CMK (cell line): ENCODE data around the gene KRT31.
"Not testable (repeated sequence)": the region's sequence is repeated elsewhere in the genome, so short reads cannot be mapped to it uniquely, and the experiment has no call there.

Experiments
- DNase-seq: peaks from one replicate; pipeline ENCODE4 v3.0.0-alpha.2; 2010; ENCODE audit warnings: low read depth

KRT31 gene

DNA sequence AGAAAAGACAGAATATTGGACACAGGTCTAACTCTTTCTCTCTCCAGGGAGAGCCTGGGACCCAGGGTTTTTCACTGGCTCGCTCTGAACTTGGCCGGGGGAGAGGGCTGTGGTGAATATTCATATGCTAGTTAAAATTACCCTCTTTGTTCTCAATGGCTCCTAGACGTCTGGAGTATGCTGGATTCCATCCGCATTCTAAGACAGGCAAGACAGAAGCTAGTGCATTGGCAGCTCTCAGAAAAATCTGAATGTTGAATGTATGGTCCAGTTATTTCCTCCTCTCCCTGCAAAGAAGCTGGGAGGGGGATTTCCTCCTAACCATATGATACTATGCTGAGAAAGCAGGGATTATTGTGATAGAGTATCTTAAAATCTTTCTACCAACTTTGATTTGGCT is 9.7 kb downstream of the KRT31 start:
- no peak for DNase-seq

DNA sequence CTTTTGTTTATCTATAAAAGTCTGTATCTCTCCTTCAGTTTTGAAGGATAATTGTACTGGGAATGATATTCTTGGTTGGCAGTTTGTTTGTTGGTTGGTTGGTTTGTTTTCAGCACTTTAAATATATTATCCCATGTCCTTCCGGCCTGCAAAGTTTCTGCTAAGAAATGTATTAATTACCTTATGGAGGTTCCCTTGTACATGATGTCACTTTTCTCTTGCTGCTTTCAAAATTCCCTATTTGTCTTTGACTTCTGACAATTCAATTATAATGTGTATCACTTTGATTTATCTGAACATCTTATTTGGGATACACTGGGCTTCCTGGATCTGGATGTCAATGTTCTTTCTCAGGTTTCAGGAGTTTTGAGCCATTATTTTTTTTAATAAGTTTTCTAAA is 11.2 kb downstream of the KRT31 start:
- DNase-seq = no peak

DNA sequence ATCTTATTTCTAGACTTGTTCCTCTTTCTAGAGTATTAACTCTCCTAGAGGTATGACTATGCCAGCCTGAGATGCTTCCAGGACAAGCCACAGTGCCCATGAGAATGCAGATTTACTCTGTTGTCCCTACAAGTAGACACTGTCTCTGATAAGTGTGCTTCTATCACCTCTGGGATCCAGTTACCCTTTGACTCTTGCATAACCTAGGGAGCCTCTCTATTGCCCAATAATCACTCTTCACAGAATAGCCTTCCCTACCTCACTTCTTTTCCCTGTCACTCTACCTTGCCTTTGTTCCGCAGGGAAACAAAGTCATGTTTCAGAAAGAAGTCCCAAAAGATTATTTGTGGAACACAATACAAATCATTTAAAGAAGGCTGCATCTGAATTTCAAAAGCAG is 13.7 kb downstream of the KRT31 start:
- DNase-seq = no peak

DNA sequence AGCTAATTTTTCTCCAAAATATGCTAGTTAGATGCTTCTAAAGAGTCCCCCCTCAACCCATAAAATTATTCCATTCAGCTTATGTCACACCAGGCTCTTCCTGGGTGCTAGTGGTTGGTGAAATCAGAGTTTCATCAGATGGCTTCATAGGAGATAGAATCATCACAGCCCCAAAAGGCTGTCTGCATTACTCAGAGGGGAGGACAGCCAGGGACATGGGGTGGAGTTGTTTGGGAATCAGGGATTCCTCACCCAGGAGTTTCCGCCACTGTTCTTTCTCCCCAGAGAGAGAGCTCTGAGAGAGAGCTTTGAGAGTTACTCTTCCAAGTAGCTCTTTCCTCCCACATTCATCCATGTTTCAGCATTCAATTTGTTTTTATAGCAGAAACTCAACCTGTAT is 15.0 kb downstream of the KRT31 start:
- no peak for DNase-seq

DNA sequence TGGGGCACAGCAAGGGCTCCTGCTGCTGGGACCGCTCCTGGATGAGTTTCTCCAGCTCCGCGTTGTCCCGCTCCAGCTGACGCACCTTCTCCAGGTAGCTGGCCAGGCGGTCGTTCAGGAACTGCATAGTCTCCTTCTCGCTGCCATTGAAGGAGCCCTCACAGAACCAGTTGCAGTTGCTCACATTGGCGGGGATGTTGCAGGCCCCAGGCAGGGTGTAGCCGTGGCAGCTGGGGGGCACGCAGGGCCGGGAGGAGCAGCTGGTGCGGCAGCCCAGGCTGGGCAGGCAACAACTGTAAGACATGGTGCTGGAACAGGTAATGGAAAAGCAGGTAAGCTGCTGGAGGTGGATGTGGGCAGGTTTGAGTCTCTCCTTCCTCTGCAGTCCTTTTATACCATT is 15.5 kb downstream of the KRT31 start, which contains the start of gene KRT34:
Gene KRT34, minus strand, starts transcription at position 364 of the 400 bp plus-strand sequence. Its CDS starts 60 bp downstream, at position 304.
- DNase-seq = not testable (repeated sequence)

DNA sequence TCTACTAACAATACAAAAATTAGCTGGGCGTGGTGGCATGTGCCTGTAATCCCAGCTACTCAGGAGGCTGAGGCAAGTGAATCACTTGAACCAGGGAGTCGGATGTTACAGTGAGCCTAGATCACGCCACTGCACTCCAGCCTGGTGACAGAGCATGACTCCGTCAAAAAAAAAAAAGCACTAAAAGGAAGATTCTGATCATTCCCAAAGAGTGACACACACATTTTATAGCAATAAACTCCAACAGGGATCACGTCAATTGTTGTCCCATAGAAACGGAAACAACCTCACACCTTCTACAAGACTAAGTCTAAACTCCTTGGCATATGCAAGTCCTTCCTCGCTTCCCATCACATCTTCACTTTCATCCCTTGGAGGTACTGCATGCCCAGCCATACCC is 17.3 kb downstream of the KRT31 start:
- DNase-seq = not testable (repeated sequence)

DNA sequence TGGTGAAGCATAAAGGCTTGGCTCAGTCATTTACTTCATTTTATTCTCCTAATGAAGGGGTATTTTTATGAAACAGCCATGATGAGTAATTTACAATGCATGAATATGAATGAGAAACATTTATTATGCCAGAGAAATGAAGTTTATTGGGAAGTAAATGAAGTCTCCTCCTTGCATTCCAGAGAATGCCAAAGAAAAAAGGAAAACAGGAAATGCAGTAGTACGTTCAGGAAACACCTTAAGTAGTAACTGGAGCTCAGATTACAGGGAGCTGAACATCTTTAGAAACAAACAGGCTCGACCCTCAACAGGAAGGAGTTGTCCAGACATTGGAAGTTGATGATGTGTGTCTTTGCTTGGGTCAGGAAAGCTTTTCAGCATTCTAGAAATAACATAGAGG is 19.9 kb downstream of the KRT31 start:
- DNase-seq = no peak

DNA sequence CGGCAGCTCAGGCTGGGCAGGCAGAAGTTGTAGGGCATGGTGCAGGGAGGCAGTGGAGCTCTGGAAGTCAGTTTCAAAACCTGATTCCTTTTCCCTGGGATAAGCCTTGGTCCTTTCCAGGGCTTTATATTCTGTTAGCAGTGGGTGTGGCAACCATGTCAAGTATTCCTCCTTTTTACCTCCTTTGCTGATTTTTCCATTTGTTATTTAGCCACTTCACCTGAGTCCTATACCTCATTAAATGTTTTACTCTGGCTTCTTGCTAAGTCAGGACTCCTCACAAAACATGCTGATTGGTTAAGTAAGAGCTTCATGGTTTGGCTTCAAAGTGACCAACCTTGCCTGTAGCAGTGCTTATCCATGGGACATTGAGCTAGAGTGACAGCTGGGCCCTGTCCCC is 27.7 kb downstream of the KRT31 start, which contains the start of gene KRT33B:
Gene KRT33B, minus strand, starts transcription at position 101 of the 400 bp plus-strand sequence. Its CDS starts 63 bp downstream, at position 38.
- no peak for DNase-seq

DNA sequence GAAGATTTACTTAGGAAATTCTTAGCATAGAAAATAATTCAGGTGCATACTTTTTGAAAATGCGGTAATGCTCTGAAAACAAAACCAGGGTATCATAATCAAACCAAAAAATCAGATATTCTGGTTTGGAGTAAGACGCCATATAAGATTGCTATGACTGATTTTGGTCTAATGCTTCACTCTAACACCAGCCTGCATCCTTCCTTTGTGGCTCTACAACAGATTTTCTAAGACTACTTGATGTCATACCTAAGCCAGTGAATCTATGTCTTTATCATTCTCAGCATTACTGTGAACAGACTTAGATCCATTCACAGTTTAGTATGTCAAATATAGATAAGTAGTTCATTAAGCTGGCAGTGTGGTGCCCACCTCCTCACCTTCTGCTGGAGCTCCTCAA is 28.4 kb downstream of the KRT31 start:
- DNase-seq = no peak

DNA sequence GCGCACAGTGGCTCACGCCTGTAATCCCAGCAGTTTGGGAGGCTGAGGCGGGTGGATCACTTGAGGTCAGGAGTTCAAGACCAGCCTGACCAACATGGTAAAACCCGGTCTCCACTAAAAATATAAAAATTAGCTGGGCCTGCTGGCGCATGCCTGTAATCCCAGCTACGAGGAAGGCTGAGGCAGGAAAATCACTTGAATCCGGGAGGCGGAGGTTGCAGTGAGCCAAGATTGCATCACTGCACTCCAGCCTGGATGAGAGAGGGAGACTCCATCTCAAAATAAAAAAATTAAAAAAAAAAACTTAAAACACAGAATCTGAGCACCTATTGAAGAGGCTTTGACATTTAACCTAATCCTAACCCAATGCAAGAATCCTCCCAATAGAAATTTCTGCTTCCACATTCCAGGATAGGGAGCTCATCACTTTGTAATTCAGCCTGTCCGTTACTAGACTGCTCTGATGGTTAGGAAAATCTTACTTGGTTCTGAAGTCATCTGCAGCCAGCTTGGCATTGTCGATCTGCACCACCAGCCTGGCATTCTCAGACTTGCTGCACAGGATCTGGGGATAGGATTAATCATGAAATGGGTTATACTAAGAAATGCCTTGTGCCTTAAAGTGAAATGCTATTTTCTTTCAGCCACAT is 29.9 kb downstream of the KRT31 start:
- no peak for DNase-seq

DNA sequence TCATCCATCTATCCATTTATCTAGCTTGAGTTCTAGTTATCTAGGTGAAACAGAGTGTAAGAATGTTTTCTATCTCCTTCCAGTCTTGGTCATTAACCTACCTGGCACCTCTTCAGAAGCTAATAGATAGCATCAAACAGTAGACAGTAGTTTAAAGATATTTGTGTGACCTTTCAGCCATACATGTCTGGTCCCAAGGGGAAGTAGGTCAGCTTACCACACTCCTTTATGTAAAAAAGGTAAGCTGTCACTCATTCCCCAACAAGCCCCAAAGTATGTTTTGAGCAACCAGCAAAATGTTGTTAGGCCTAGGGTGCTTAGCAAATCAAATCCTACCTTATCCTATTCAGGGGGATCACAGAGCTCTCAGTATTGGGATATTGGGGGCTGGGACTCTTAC is 31.3 kb downstream of the KRT31 start:
- no peak for DNase-seq

DNA sequence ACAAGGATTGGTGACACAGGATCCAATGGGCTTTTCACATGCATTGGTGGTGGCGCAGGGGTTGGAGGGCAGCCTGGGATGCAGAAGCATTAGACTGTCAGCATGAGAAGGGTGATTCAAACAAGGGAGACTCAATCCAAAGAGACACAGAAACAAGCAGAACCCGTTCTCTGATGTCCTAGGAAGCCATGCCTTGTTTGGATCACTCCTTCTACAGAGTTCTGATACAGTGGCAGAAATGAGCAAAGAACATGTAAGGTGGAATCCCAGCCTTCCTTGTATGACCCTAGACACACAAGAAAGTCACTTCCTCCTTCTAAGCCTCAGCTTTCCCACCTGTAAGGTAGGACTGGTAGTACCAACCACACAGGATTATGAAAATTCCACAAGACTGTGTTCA is 33.5 kb downstream of the KRT31 start:
- DNase-seq = no peak

DNA sequence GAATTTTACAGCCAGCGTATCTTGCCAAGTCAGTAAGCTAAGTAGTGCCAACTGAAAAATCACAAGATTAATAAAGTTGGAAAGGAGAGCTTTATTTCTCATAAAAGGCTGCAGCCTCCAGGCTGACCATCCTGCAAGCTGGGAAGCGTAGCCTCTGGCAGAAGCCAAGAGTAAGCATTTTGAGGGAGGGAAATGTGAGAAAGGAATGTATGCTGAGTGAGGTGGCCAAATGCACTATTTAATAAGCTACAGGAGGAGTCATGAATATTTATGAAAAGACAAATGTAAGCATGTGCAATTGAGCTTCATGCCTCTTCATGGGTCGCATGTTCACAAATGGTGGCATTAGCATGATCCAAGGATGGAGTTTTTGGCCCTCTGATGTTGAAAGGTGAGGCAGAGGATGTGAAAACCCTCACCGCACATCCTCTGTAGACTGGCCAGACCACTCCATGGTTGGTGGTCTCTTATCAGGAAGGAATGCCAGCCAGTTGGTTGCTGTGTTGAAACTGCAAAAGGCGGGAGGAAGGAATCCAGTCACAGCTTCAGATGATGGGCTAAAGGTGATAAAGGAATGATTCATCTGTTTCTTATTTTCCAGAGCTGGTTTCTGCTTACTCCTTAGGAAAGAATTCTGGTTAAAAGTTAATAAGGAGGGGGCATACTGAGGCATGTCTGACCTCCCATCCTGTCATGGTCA is 37.0 kb downstream of the KRT31 start:
- DNase-seq = no peak

DNA sequence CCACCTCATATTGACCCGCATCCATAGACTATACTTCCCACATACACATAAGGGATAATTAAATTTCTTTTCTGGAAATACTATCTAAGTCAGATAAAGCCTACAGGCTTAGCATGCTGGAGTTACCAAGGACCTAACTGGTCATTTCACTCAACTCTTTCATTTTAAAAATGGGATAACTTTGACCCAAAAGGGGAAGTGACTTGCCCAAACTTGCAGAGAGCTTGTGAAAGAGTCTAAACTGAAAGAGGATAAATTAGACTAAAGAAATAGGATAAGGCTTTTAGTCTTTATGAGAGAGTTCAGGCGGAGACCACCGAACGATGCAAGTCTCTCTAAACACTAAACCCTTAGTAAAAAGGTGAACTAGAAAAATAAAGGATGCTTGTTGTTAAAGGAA is 42.9 kb downstream of the KRT31 start:
- no peak for DNase-seq

DNA sequence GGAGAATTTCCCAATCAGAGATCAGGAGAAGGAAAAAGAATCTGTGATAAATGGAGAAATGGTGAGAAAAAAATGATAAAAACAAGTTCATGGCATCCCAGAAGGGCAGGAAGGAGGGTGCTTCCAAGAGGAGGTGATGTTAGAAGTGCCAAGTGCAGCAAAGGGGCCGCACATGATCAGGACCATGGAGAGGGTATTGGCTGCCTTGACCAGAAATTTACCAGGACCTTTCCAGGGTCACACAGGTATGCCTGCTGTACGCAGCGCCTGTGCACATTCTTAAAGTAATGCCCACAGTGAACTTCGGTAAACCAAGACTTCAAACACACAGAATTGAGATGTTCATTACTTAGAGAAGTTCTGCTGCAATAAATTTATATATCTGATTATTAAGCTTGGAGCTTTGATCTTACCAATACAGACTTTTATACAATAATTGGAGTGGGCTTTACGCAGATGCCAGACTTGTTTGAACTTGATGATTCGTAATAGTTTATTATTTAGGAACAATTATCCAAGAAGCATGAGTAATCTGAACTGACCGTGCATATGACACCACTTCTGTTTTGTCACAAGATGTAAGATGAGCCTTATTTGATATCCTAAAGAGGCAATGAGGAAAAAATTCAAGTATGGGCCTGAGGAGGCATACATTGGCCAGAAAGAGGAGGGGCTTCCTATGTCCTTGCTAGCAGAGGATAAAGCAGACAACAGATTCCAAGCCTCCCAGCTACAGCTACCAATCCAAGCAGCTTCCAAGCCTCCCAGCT is 44.6 kb downstream of the KRT31 start:
- no peak for DNase-seq

DNA sequence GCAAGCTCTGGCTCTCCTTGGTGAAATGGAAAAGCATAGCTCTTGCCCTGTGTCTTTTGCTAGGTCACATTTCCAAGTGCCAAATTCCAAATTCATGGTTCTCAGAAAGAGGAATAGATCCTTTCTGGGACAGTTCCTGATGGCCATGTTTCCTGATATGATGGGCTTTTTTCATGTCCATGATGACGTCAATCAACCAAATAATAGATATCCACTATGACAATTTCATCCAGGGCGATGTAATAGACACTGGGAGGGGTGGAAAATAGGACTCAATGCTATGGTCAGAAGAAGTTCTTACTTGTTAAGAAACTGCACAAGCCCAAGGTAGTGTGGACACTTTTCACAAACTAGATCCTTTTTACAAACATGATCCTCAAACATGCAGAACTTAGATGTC is 46.2 kb downstream of the KRT31 start:
- DNase-seq = no peak

DNA sequence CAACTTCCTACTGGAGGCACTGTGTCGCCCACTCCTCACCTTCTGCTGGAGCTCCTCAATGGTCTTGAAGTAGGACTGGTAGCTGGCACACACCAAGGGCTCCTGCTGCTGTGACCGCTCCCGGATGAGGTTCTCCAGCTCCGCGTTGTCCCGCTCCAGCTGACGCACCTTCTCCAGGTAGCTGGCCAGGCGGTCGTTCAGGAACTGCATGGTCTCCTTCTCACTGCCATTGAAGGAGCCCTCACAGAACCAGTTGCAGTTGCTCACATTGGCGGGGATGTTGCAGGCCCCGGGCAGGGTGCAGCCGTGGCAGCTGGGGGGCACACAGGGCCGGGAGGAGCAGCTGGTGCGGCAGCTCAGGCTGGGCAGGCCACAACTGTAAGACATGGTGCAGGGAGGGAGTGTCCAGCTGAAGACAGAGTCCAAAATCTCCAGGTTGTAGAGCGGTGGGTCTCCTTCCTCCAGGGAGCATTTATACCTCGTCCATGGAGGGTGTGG is 47.0 kb downstream of the KRT31 start, which contains the start of gene KRT33A:
Gene KRT33A, minus strand, starts transcription at position 448 of the 498 bp plus-strand sequence. Its CDS starts 61 bp downstream, at position 387.
- not testable (repeated sequence) for DNase-seq

DNA sequence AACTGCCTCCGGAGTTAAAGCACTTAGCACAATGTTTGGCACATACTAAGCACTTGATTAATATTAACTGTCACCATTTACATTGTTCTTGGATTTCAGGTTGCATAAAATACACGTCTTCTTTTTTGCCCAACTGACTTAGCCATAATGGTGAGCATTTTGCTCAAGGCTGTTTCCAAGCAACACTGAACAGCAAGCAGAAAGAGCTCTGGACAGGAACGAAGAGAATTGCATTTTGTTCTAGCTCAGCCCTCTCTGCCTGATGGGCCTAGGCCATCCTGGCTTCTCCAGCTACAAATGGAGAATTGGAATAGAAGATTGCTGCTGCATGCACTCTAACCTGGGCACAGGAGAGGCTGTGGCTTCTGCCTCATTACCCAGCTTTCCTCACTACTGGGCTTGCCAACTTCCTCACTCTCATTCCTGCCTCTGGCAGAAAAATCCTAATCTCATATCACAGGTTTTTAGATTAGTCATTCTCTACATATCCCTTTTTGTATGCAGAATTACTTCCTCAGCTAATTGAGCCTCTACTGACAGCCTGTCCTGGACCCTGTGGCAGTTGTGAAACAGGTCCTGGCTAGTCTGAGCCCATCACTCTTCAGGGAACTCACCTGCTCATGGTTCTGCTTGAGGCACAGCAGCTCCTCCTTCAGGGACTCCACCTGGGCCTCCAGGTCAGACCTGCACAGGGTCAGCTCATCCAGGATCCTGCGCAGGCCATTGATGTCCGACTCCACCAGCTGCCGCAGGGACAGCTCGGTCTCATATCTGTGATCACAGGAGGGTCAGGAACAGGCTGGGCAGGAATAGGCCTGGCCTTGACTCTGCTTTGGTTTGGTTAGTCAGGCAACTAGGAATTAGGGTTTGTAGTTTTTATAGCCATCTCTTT is 49.3 kb downstream of the KRT31 start:
- DNase-seq = no peak

DNA sequence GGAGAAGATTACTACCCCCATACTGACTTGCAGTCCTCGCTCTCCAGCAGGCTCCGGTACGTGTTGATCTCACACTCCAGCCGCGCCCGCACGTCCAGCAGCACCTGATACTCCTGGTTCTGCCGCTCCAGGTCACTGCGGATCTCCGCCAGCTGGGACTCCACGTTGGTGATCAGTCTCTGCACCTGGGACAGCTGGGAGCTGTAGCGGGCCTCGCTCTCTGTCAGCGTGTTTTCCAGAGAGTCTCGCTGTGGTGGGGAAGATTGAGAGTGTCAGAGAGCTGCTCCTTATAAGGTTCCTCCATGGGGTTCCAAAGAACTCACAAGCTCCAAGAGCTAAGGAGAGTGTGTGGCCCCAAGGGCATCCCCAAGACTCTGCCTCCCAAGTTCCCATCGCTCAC is 51.0 kb downstream of the KRT31 start:
- not testable (repeated sequence) for DNase-seq

DNA sequence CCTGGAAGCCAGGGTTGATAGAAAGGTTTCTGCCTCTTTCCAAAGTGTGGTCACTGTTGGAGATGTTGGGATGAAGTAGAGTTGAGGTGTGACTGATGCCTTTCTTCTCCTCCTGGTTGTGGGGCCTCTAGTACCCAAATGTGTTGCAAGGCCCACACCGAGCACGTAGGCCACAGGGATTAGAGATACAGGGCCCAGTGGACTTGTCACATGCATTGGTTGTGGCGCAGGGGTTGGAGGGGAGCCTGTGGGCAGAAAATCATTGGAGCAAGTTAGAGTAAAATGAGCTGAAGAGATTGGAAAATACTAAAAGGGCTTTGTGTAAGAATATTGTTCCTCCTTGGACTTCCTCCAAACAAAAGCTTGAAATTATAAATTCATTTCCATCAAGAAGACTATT is 51.4 kb downstream of the KRT31 start:
- no peak for DNase-seq
